Suprapubic skin (tissue), 4 donors: ENCODE measurements around the gene FRMD4B. TPM values are rescaled to one million over a fixed set of nuclear protein-coding genes. Genes with fewer than 3 reads are reported as not detected.
A peak's percentile ranks its signal among the peaks of the same experiment; 100 is the strongest.

Experiments
- DNase-seq, 2 donors: peaks; one replicate each; pipeline ENCODE4 v3.0.0-alpha.2; 2019; ENCODE audit warnings: low spot score in 2 of 2
- H3K27ac ChIP-seq: fragments of 200-600 bp; sonication (generic); one replicate; pipeline ENCODE4 v1.5.1; 2019
- H3K27me3 ChIP-seq: fragments of 200-600 bp; sonication (generic); one replicate; pipeline ENCODE4 v1.5.1; 2019
- H3K36me3 ChIP-seq: fragments of 200-600 bp; sonication (generic); one replicate; pipeline ENCODE4 v1.5.1; 2019
- H3K4me1 ChIP-seq: fragments of 200-600 bp; sonication (generic); one replicate; pipeline ENCODE4 v1.5.1; 2019
- H3K4me3 ChIP-seq: fragments of 200-600 bp; sonication (generic); one replicate; pipeline ENCODE4 v1.5.1; 2019; ENCODE audit warnings: mild to moderate bottlenecking
- H3K9me3 ChIP-seq: fragments of 200-600 bp; sonication (generic); one replicate; pipeline ENCODE4 v1.5.1; 2019
- CTCF ChIP-seq, 2 donors: fragments of 200-600 bp in 1 of 2; fragments of 450-650 bp in 1 of 2; sonication (generic) in 1 of 2; IDR thresholded peaks; one replicate each; pipeline ENCODE4 v1.5.1; 2016 to 2019; ENCODE audit warnings: antibody characterized with exemption in 2 of 2, mild to moderate bottlenecking in 1 of 2, moderate library complexity in 1 of 2
- EP300 ChIP-seq: sonication (generic); formaldehyde crosslinking; IDR thresholded peaks from one replicate; pipeline ENCODE4 v1.6.1; 2017; ENCODE audit warnings: antibody characterized with exemption
- POLR2A ChIP-seq, 2 donors: fragments of 450-650 bp; IDR thresholded peaks; one replicate each; pipeline ENCODE4 v1.6.1; 2017; ENCODE audit warnings: antibody characterized with exemption in 2 of 2, mild to moderate bottlenecking in 2 of 2, moderate library complexity in 2 of 2
- POLR2AphosphoS5 ChIP-seq, 3 donors: sonication (generic); formaldehyde crosslinking; IDR thresholded peaks; one replicate each; pipeline ENCODE4 v1.6.1; 2017; ENCODE audit warnings: antibody characterized with exemption in 3 of 3
- WGBS: methylation state at CpG from one replicate; pipeline ENCODE4 v1.1.5; 2018; 5-methylcytosine and 5-hydroxymethylcytosine counted together
- total RNA-seq, 4 donors: library from RNA; depleted of rRNA; stranded (reverse); fragments of >200 nt; gene quantifications; one replicate each; pipeline ENCODE4 v1.1.0, GENCODE V29; 2016

FRMD4B gene
- total RNA-seq, 4 donors from 2014 or later, result 53.8 to 75.3 (median 67.8) TPM

- Histone ChIP-seq H3K36me3 (no peaks in the 10 kb centered on the region), H3K27me3 (peaks cover 19% of the 10 kb centered on the region), H3K4me1 (peaks cover 22% of the 10 kb centered on the region), H3K9me3 (no peaks in the 10 kb centered on the region), H3K4me3 (peak overlapping the region; percentile 72), H3K27ac (no peak overlapping the region)
- WGBS, result 80% methylated on average over 1 of the region's 1 CpG
- TF ChIP-seq POLR2A (IDR thresholded peaks at IDR 0.05), result no peak
- TF ChIP-seq EP300, result no peak
- no peak for TF ChIP-seq POLR2AphosphoS5 (IDR thresholded peaks at IDR 0.05)
- no peak for TF ChIP-seq CTCF (IDR thresholded peaks at IDR 0.05)
- no peak for DNase-seq
Observed at GRCh38 chr3:69384326-69384725, 1.6 kb downstream of the FRMD4B start.

- Histone ChIP-seq H3K4me1 (peaks cover 3% of the 10 kb centered on the region), H3K27me3 (no peaks in the 10 kb centered on the region), H3K9me3 (no peaks in the 10 kb centered on the region), H3K4me3 (no peak overlapping the region), H3K27ac (no peak overlapping the region), H3K36me3 (no peaks in the 10 kb centered on the region)
- DNase-seq, result no peak
- TF ChIP-seq EP300 (no peak), POLR2A (IDR thresholded peaks at IDR 0.05) (no peak), POLR2AphosphoS5 (IDR thresholded peaks at IDR 0.05) (no peak), CTCF (IDR thresholded peaks at IDR 0.05) (no peak)
- WGBS, result 66% methylated on average over 3 of the region's 3 CpGs
Observed at GRCh38 chr3:69379661-69380060, 6.2 kb downstream of the FRMD4B start.

- no peak overlapping the region for H3K27ac ChIP-seq
- H3K4me3 ChIP-seq, result no peak overlapping the region
- H3K36me3 ChIP-seq, result no peaks in the 10 kb centered on the region
- no peak for DNase-seq
- TF ChIP-seq POLR2AphosphoS5 (IDR thresholded peaks at IDR 0.05) (no peak), EP300 (no peak), CTCF (IDR thresholded peaks at IDR 0.05) (no peak)
- H3K9me3 ChIP-seq, result no peaks in the 10 kb centered on the region
- H3K4me1 ChIP-seq, result peaks cover 3% of the 10 kb centered on the region
- WGBS, result 92% methylated on average over 3 of the region's 3 CpGs
- no peaks in the 10 kb centered on the region for H3K27me3 ChIP-seq
Observed at GRCh38 chr3:69378112-69378802, 7.6 kb downstream of the FRMD4B start.

GRCh38 chr3:69377262-69377661, 8.6 kb downstream of the FRMD4B start:
- DNase-seq, result no peak
- H3K27me3 ChIP-seq, result no peaks in the 10 kb centered on the region
- WGBS, result 83% methylated on average over 3 of the region's 3 CpGs
- H3K9me3 ChIP-seq, result no peaks in the 10 kb centered on the region
- H3K4me1 ChIP-seq, result peaks cover 4% of the 10 kb centered on the region
- TF ChIP-seq CTCF (IDR thresholded peaks at IDR 0.05) (no peak), POLR2A (IDR thresholded peaks at IDR 0.05) (no peak), EP300 (no peak), POLR2AphosphoS5 (IDR thresholded peaks at IDR 0.05) (no peak)
- H3K27ac ChIP-seq, result no peak overlapping the region
- no peaks in the 10 kb centered on the region for H3K36me3 ChIP-seq
- H3K4me3 ChIP-seq, result no peak overlapping the region

- Histone ChIP-seq H3K4me3 (no peak overlapping the region), H3K27me3 (no peaks in the 10 kb centered on the region), H3K27ac (no peak overlapping the region), H3K9me3 (no peaks in the 10 kb centered on the region), H3K4me1 (peaks cover 9% of the 10 kb centered on the region), H3K36me3 (no peaks in the 10 kb centered on the region)
- no peak for DNase-seq
- 95% methylated on average over 2 of the region's 2 CpGs for WGBS
- TF ChIP-seq POLR2A (IDR thresholded peaks at IDR 0.05) (no peak), EP300 (no peak), POLR2AphosphoS5 (IDR thresholded peaks at IDR 0.05) (no peak), CTCF (IDR thresholded peaks at IDR 0.05) (no peak)
Observed at GRCh38 chr3:69376731-69377130, 9.2 kb downstream of the FRMD4B start.
